NT2/D1 (cell line): ENCODE results near the gene EDC3.

Experiments used
- SUZ12 ChIP-seq: IDR thresholded peaks from 2 replicates; pipeline ENCODE4 v1.6.1; 2011; ENCODE audit not compliant: insufficient read length, insufficient read depth; ENCODE audit errors: extremely low read depth
- ZNF274 ChIP-seq: IDR thresholded peaks from 2 replicates; pipeline ENCODE4 v1.6.1; 2011; ENCODE audit warnings: mild to moderate bottlenecking, low read depth, low read length

DNA sequence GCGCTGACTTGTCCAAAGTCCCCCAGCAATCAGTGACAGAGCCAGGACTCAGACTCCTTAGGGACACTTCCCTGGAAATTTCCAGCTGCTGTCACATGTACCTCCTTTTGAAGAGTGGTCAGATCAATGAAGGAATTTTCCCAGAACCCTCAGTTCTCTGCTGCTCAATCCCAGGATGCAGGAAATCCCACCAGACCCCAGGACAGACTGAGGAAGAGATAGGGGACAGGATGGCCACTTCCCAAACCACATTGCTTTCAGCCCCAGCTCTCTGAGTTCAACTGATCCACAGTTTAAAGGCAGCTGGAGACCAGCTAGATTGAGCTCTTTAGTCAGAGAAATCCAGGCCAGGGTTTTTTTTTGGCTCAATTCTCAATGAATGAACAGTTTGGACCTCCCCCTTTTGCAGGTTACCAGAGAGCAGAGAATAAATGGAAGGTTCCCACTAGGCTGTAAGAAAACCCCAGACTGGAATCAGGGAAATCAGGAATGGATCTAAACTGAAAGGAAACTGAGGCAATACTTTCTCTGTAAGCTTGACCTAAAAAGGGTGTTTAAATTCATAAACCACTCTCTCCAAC is 28.0 kb upstream of the EDC3 start:
- TF ChIP-seq ZNF274: no peak
- no peak for TF ChIP-seq SUZ12
